ENCODE data around the gene EML5. TPM values are rescaled to one million over a fixed set of nuclear protein-coding genes. Genes with fewer than 3 reads are reported as not detected.
A peak's percentile ranks its signal among the peaks of the same experiment; 100 is the strongest.

EML5 gene
- total and polyA plus RNA-seq, 2 donors (not counting 3 experiments of a cell fraction or from before 2014, with no cell fraction given), result not detected

- no peaks in the 10 kb centered on the region for H4K20me1 ChIP-seq (replicated peaks; ENCODE audit: control insufficient read depth, extremely low read depth, insufficient read depth, low read length)
- ChIA-PET POLR2A (no interaction called here), CTCF (interaction anchor here (1.0 to 1.7 kb wide), 6 partner anchors 11 to 53 kb away, joined by 3 to 14 read pairs (median 5); no protein-coding TSS in a partner anchor)
- peak; percentile 12 for FAIRE-seq
- H3K9ac ChIP-seq (replicated peaks; ENCODE audit: extremely low read depth, insufficient read depth, low read length), result peak overlapping the region; percentile 41
- no peak overlapping the region for H2AFZ ChIP-seq (ENCODE audit: low read depth, low read length)
- H3K27ac ChIP-seq (ENCODE audit: insufficient read depth, low read depth, low read length), result peak overlapping the region; percentile 78
- intact Hi-C loops (cut with micrococcal nuclease) (loop anchor here (5.0 kb wide), 1 partner anchor 52 kb away; the partner anchor contains the start of gene ZC3H14), dilution Hi-C loops (cut with MboI; ENCODE audit: extremely low pct_ligation_motif_present, low sequenced_read_pairs) (no loop called here)
- no peaks in the 10 kb centered on the region for H3K79me2 ChIP-seq (ENCODE audit: control insufficient read depth, insufficient read depth, low read length)
- H3K36me3 ChIP-seq (ENCODE audit: control insufficient read depth in 2 of 2, extremely low read depth in 1 of 2, insufficient read depth in 2 of 2, low read length in 2 of 2), result peaks cover 0 to 13% of the 10 kb centered on the region in 2 experiments
- H3K4me2 ChIP-seq (ENCODE audit: insufficient read depth, low read length), result peak overlapping the region; percentile 49
- H3K4me1 ChIP-seq (ENCODE audit: control insufficient read depth, extremely low read depth, insufficient read depth, low read length), result peaks cover 39% of the 10 kb centered on the region
- H3K27me3 ChIP-seq (ENCODE audit: control insufficient read depth in 2 of 2, insufficient read depth in 2 of 2, low read length in 2 of 2), result no peaks in the 10 kb centered on the region
- DNase-seq (ENCODE audit: low read depth, low spot score), result peak; percentile 61
- no peaks in the 10 kb centered on the region for H3K9me1 ChIP-seq (replicated peaks; ENCODE audit: control insufficient read depth, extremely low read depth, insufficient read depth, low read length)
- H3K4me3 ChIP-seq (replicated peaks in 1 of 3; ENCODE audit: insufficient read depth in 1 of 3, low read depth in 1 of 3, low read length in 3 of 3), result peak overlapping the region in 1 of 3 experiments; percentile 17
- H3K9me3 ChIP-seq (replicated peaks; ENCODE audit: control insufficient read depth, insufficient read depth, low read length), result no peaks in the 10 kb centered on the region
- TF ChIP-seq FOS (IDR thresholded peaks at IDR 0.05; ENCODE audit: borderline replicate concordance, insufficient read depth, low read length) (peak; percentile 40), POLR2AphosphoS5 (IDR thresholded peaks at IDR 0.05; ENCODE audit: insufficient read depth, low read depth, low read length) (no peak), JUN (IDR thresholded peaks at IDR 0.05; ENCODE audit: borderline replicate concordance, insufficient read depth, insufficient read length, low read depth) (peak; percentile 26), GATA2 (IDR thresholded peaks at IDR 0.05; ENCODE audit: insufficient read depth, insufficient read length, low read depth, low read length) (no peak), CTCF (IDR thresholded peaks at IDR 0.05; ENCODE audit: extremely low read depth in 1 of 2, insufficient read depth in 1 of 2, low read depth in 1 of 2, low read length in 2 of 2) (no peak)
- TSS peak; percentile 11 for BruUV-seq (replicated peaks)
Observed at GRCh38 chr14:88614218-88614907, 178.4 kb downstream of the EML5 start.

Data from endothelial cell of umbilical vein (primary cell).